Ascending aorta (tissue), 2 donors: ENCODE data around the gene PLD6. TPM values are rescaled to one million over a fixed set of nuclear protein-coding genes. Genes with fewer than 3 reads are reported as not detected.

Experiments
- DNase-seq, 2 donors: peaks; one replicate each; pipeline ENCODE4 v3.0.0-alpha.2; 2019; ENCODE audit warnings: low spot score in 2 of 2
- H3K27ac ChIP-seq, 2 donors: fragments of 200-600 bp; sonication (generic); one replicate each; pipeline ENCODE4 v1.5.1; 2016 to 2017; ENCODE audit warnings: mild to moderate bottlenecking in 1 of 2
- H3K27me3 ChIP-seq: fragments of 200-600 bp; sonication (generic); one replicate; pipeline ENCODE4 v1.5.1; 2017
- H3K36me3 ChIP-seq, 2 donors: fragments of 200-600 bp; sonication (generic); one replicate each; pipeline ENCODE4 v1.5.1; 2016
- H3K4me1 ChIP-seq, 2 donors: fragments of 200-600 bp; sonication (generic); one replicate each; pipeline ENCODE4 v1.5.1; 2016 to 2017; ENCODE audit warnings: mild to moderate bottlenecking in 1 of 2
- H3K4me3 ChIP-seq, 2 donors: fragments of 200-600 bp; sonication (generic); one replicate each; pipeline ENCODE4 v1.5.1; 2016 to 2017; ENCODE audit warnings: mild to moderate bottlenecking in 1 of 2
- H3K9me3 ChIP-seq, 2 donors: fragments of 200-600 bp; sonication (generic); one replicate each; pipeline ENCODE4 v1.5.1; 2016
- CTCF ChIP-seq, 3 experiments: fragments of 200-600 bp in 2 of 3; fragments of 450-650 bp in 1 of 3; sonication (generic) in 2 of 3; IDR thresholded peaks; one replicate each; pipeline ENCODE4 v1.5.1; 2016 to 2019; ENCODE audit warnings: antibody characterized with exemption in 3 of 3, mild to moderate bottlenecking in 1 of 3, moderate library complexity in 1 of 3
- intact Hi-C: fragments of 100-400 bp; cut with DNase I; formaldehyde crosslinking; loops from one replicate; pipeline ENCODE4 v1.15.1; 2023
- total RNA-seq: library from RNA; depleted of rRNA; stranded (reverse); fragments of >200 nt; gene quantifications from one replicate; pipeline ENCODE4 v1.1.0, GENCODE V29; 2016

Gene PLD6
- total RNA-seq, 1 donor from 2014 or later: 0.32 TPM

DNA sequence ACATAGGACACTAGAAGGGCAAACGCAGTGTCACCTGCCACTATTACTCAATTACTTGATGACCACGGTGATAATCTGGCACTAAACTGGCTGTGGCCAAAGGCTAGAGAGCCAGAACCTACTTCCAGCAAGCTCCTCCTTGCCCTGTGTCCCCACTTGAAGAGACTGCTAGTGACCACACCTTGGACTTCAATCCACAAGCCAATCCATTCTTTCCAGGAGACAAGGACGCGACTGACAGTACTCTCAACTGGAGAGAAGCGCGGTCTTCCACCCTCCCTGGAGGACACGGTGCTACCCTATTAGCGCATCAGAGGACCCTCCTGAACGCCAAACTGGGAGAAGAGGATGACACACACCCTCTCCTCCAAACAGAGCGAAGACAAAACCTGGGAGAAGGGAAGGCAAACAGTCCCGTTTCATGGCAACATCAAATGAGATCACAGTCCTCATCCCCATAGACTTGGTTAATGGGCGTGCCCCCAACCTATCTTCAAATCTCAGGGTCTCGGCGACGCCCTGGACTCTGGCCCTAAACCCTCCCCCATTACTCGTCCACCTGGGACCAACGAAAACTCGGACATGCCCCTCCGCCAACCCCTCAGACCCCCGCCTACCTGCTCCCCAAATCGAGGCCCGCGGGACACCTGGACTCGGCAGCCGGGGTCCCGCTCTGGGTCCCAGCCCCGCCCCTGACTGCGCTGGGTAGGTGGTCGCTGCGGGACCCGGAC lies 30.3 kb upstream of the PLD6 start:
- Histone ChIP-seq H3K36me3 (peaks cover 13% of the 10 kb centered on the region in 2 donors), H3K4me3 (peak overlapping the region; percentile 81 to 96), H3K4me1 (peaks cover 3 to 8% of the 10 kb centered on the region in 2 donors), H3K27me3 (no peaks in the 10 kb centered on the region), H3K27ac (peak overlapping the region; percentile 86 to 95), H3K9me3 (no peaks in the 10 kb centered on the region)
- no peak for TF ChIP-seq CTCF (IDR thresholded peaks at IDR 0.05)
- intact Hi-C loops: loop anchor here (1.0 to 10.0 kb wide), 6 partner anchors 29 to 232 kb away; partner anchors contain the start of genes COPS3 and MPRIP
- DNase-seq: no peak

GRCh38 chr17:17235212-17236174 lies 29.4 kb upstream of the PLD6 start:
- TF ChIP-seq CTCF (IDR thresholded peaks at IDR 0.05): no peak
- Histone ChIP-seq H3K27me3 (no peaks in the 10 kb centered on the region), H3K36me3 (peaks cover 20 to 23% of the 10 kb centered on the region in 2 donors), H3K4me1 (peaks cover 3 to 8% of the 10 kb centered on the region in 2 donors), H3K4me3 (peak overlapping the region; percentile 81 to 96), H3K9me3 (no peaks in the 10 kb centered on the region), H3K27ac (peak overlapping the region in 1 of 2 donors; percentile 86)
- intact Hi-C loops: loop anchor here (2.0 to 10.0 kb wide), 3 partner anchors 83 to 231 kb away; partner anchors contain the start of gene MPRIP
- DNase-seq: no peak

GRCh38 chr17:17232303-17232621 lies 26.1 kb upstream of the PLD6 start:
- no peaks in the 10 kb centered on the region for H3K27me3 ChIP-seq
- intact Hi-C loops: loop anchor here (10.0 kb wide), 1 partner anchor 227 kb away; no protein-coding TSS in a partner anchor
- peaks cover 2 to 3% of the 10 kb centered on the region in 2 donors for H3K4me1 ChIP-seq
- H3K4me3 ChIP-seq: no peak overlapping the region
- no peaks in the 10 kb centered on the region for H3K9me3 ChIP-seq
- no peak for DNase-seq
- no peak overlapping the region for H3K27ac ChIP-seq
- peaks cover 50 to 55% of the 10 kb centered on the region in 2 donors for H3K36me3 ChIP-seq
- TF ChIP-seq CTCF (IDR thresholded peaks at IDR 0.05): no peak

DNA sequence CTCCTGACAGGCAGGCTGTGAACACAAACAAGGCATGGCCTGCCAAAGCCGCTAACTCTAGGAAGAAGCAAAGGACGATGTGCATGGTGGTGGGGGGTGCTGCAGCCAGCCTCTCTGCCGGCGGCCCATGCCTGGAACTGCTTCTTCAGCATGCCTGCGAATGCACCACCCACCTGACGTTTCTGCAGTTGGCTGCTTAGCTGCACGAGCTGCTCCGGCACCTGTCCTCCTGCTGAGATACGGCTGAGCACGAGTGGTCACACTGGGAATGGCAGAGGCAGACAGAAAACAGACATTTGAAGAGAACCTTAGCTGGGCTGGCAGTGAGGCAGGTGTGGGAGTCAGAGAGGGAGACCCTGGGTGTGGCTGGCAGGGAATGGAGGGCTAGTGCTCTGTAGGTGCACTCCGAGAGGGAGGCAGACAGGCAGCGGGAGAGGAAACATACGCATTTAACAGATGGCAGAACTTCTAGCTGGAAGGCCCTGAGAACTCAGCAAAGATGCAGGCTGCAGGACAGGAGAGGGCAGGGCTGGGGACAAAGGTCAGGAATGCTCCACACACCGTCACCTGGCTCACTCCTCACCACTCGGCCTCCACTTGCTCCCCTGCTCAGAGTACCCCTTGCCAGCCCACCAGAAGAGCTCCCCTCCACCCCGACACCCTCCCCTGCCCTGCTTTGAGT lies 25.6 kb upstream of the PLD6 start:
- peaks cover 2 to 3% of the 10 kb centered on the region in 2 donors for H3K4me1 ChIP-seq

More for the DNA sequence above, 25.6 kb upstream of the PLD6 start:
- intact Hi-C loops: loop anchor here (10.0 kb wide), 1 partner anchor 227 kb away; no protein-coding TSS in a partner anchor
- Histone ChIP-seq H3K27ac (no peak overlapping the region), H3K4me3 (no peak overlapping the region), H3K27me3 (no peaks in the 10 kb centered on the region), H3K36me3 (peaks cover 55 to 60% of the 10 kb centered on the region in 2 donors), H3K9me3 (no peaks in the 10 kb centered on the region)
- no peak for TF ChIP-seq CTCF (IDR thresholded peaks at IDR 0.05)
- DNase-seq: no peak
